NCI-H2171 (cell line): ENCODE measurements around the gene FAM124A.

Experiments
- DNase-seq: peaks from one replicate; lab custom pipeline; 2025; lab: John Stamatoyannopoulos, UW

Gene FAM124A

GRCh38 chr13:51222037-51222685, at the start of gene FAM124A:
Gene FAM124A, plus strand, starts transcription at chr13:51222398. Its CDS starts 104 bp downstream, at chr13:51222502.
- peak; percentile 52 for DNase-seq

- no peak for DNase-seq
Observed at GRCh38 chr13:51175021-51175420, 47.2 kb upstream of the FAM124A start.

- DNase-seq, result no peak
Observed at GRCh38 chr13:51175639-51176038, 46.6 kb upstream of the FAM124A start.

GRCh38 chr13:51177188-51177587, 45.0 kb upstream of the FAM124A start:
- DNase-seq, result no peak

- DNase-seq, result no peak
Observed at GRCh38 chr13:51178456-51179074, 43.6 kb upstream of the FAM124A start.

GRCh38 chr13:51179432-51179971, 42.7 kb upstream of the FAM124A start:
- no peak for DNase-seq

- no peak for DNase-seq
Observed at GRCh38 chr13:51180853-51181511, 41.2 kb upstream of the FAM124A start.

GRCh38 chr13:51181786-51182383, 40.3 kb upstream of the FAM124A start:
- no peak for DNase-seq

GRCh38 chr13:51191743-51192142, 30.5 kb upstream of the FAM124A start:
- DNase-seq, result no peak

GRCh38 chr13:51192348-51192747, 29.9 kb upstream of the FAM124A start:
- no peak for DNase-seq

GRCh38 chr13:51193387-51193786, 28.8 kb upstream of the FAM124A start:
- DNase-seq, result no peak

GRCh38 chr13:51194942-51195341, 27.3 kb upstream of the FAM124A start:
- DNase-seq, result no peak

GRCh38 chr13:51201886-51202285, 20.3 kb upstream of the FAM124A start:
- DNase-seq, result no peak

- no peak for DNase-seq
Observed at GRCh38 chr13:51202477-51203046, 19.6 kb upstream of the FAM124A start.

- no peak for DNase-seq
Observed at GRCh38 chr13:51206584-51206983, 15.6 kb upstream of the FAM124A start.

- no peak for DNase-seq
Observed at GRCh38 chr13:51207881-51208280, 14.3 kb upstream of the FAM124A start.

- no peak for DNase-seq
Observed at GRCh38 chr13:51208716-51209115, 13.5 kb upstream of the FAM124A start.

- DNase-seq, result no peak
Observed at GRCh38 chr13:51211910-51212309, 10.3 kb upstream of the FAM124A start.

GRCh38 chr13:51212758-51213157, 9.4 kb upstream of the FAM124A start:
- no peak for DNase-seq

- no peak for DNase-seq
Observed at GRCh38 chr13:51213173-51213728, 8.9 kb upstream of the FAM124A start.

GRCh38 chr13:51218626-51219025, 3.6 kb upstream of the FAM124A start:
- no peak for DNase-seq

- no peak for DNase-seq
Observed at GRCh38 chr13:51220706-51221105, 1.5 kb upstream of the FAM124A start.
